Neural cell (in vitro differentiated cells): ENCODE results near the gene CPS1. TPM values are rescaled to one million over a fixed set of nuclear protein-coding genes. Genes with fewer than 3 reads are reported as not detected.
A peak's percentile ranks its signal among the peaks of the same experiment; 100 is the strongest.

Source experiments
- H2AFZ ChIP-seq: fragments of 200-600, 300-800 bp; sonication (generic), shearing (Covaris generic); 2 replicates; pipeline ENCODE4 v1.6.0; 2014; ENCODE audit warnings: low read depth, mild to moderate bottlenecking, antibody characterized with exemption, low read length, moderate library complexity
- H3F3A ChIP-seq: fragments of 200-600 bp; shearing (Covaris generic); 2 replicates; pipeline ENCODE4 v1.6.1; 2016; ENCODE audit warnings: mild to moderate bottlenecking, moderate library complexity, mixed read lengths, antibody characterized with exemption, low read length; ENCODE audit not compliant: insufficient read depth, poor library complexity, severe bottlenecking
- H3K27ac ChIP-seq: fragments of 200-600, 300-800 bp; sonication (generic), shearing (Covaris generic); 2 replicates; pipeline ENCODE4 v1.5.1; 2014; ENCODE audit warnings: mild to moderate bottlenecking, low read length, moderate library complexity
- H3K27me3 ChIP-seq: fragments of 300-800, 200-600 bp; sonication (generic), shearing (Covaris generic); 2 replicates; pipeline ENCODE4 v1.6.0; 2014; ENCODE audit warnings: mild to moderate bottlenecking, low read depth, low read length, moderate library complexity; ENCODE audit not compliant: insufficient read depth
- H3K36me3 ChIP-seq: fragments of 300-800, 200-600 bp; sonication (generic), shearing (Covaris generic); 2 replicates; pipeline ENCODE4 v1.5.1; 2014; ENCODE audit warnings: mild to moderate bottlenecking, antibody characterized with exemption, low read length, moderate library complexity; ENCODE audit not compliant: insufficient read depth
- H3K4me2 ChIP-seq: fragments of 300-800, 200-600 bp; sonication (generic), shearing (Covaris generic); 2 replicates; pipeline ENCODE4 v1.6.0; 2014; ENCODE audit warnings: mild to moderate bottlenecking, low read length
- H3K4me3 ChIP-seq: fragments of 300-800, 200-600 bp; sonication (generic), shearing (Covaris generic); 2 replicates; pipeline ENCODE4 v1.5.1; 2014; ENCODE audit warnings: mild to moderate bottlenecking, low read length, moderate library complexity
- H3K79me2 ChIP-seq: fragments of 200-600 bp; shearing (Covaris generic); replicated peaks from 2 replicates; pipeline ENCODE4 v1.6.0; 2014; ENCODE audit warnings: mild to moderate bottlenecking, low read length, moderate library complexity; ENCODE audit not compliant: insufficient read depth
- H3K9ac ChIP-seq: fragments of 300-800, 200-600 bp; sonication (generic), shearing (Covaris generic); 2 replicates; pipeline ENCODE4 v1.6.1; 2016; ENCODE audit warnings: mild to moderate bottlenecking, low read length, mixed read lengths
- H3K9me2 ChIP-seq: fragments of 200-600 bp; shearing (Covaris generic); 2 replicates; pipeline ENCODE4 v1.6.1; 2016; ENCODE audit warnings: mild to moderate bottlenecking, low read length, mixed read lengths; ENCODE audit not compliant: insufficient read depth
- H3K9me3 ChIP-seq: fragments of 200-600, 300-800 bp; sonication (generic), shearing (Covaris generic); 2 replicates; pipeline ENCODE4 v1.6.1; 2016; ENCODE audit warnings: mild to moderate bottlenecking, mixed run types, low read length, moderate library complexity, mixed read lengths
- H4K20me1 ChIP-seq: fragments of 200-600 bp; shearing (Covaris generic); 2 replicates; pipeline ENCODE4 v1.6.1; 2016; ENCODE audit warnings: mild to moderate bottlenecking, mixed run types; ENCODE audit not compliant: insufficient read depth
- EP300 ChIP-seq: fragments of 450-650 bp; conservative IDR thresholded peaks from 2 replicates; pipeline ENCODE4 v1.6.1; 2014; ENCODE audit warnings: antibody characterized with exemption, mild to moderate bottlenecking, moderate library complexity; ENCODE audit not compliant: poor library complexity, severe bottlenecking
- EZH2 ChIP-seq: fragments of 200-600, 300-800 bp; shearing (Covaris generic), sonication (generic); IDR thresholded peaks from 2 replicates; pipeline ENCODE4 v1.6.1; 2014; ENCODE audit warnings: antibody characterized with exemption, low read length, borderline replicate concordance, mild to moderate bottlenecking; ENCODE audit not compliant: insufficient read depth, poor library complexity, severe bottlenecking
- MXI1 ChIP-seq: fragments of 450-650 bp; conservative IDR thresholded peaks from 2 replicates; pipeline ENCODE4 v1.6.1; 2014; ENCODE audit warnings: antibody characterized with exemption, mild to moderate bottlenecking; ENCODE audit not compliant: poor library complexity, severe bottlenecking
- POLR2AphosphoS5 ChIP-seq: IDR thresholded peaks from 2 replicates; pipeline ENCODE4 v1.6.1; 2012
- RAD21 ChIP-seq: fragments of 450-650 bp; conservative IDR thresholded peaks from 2 replicates; pipeline ENCODE4 v1.6.1; 2014; ENCODE audit warnings: antibody characterized with exemption, mild to moderate bottlenecking, moderate library complexity
- REST ChIP-seq: IDR thresholded peaks from 2 replicates; pipeline ENCODE4 v1.6.1; 2012; ENCODE audit warnings: borderline replicate concordance
- SMC3 ChIP-seq: fragments of 450-650 bp; conservative IDR thresholded peaks from 2 replicates; pipeline ENCODE4 v1.6.1; 2014; ENCODE audit warnings: antibody characterized with exemption, mild to moderate bottlenecking, moderate library complexity; ENCODE audit not compliant: poor library complexity
- TAF1 ChIP-seq: IDR thresholded peaks from 2 replicates; pipeline ENCODE4 v1.6.1; 2012; ENCODE audit warnings: low read depth
- polyA plus RNA-seq: library from polyadenylated mRNA; depleted of rRNA; stranded (reverse); fragments of >200 nt; gene quantifications from 2 replicates; pipeline ENCODE4 v1.2.3, GENCODE V29; 2014
- TF ChIP-seq, protein P1 (sequence below): fragments of 450-650 bp; IDR thresholded peaks from 2 replicates; pipeline ENCODE4 v1.5.1; 2014; ENCODE audit warnings: antibody characterized with exemption, mild to moderate bottlenecking, moderate library complexity; ENCODE audit not compliant: poor library complexity, severe bottlenecking

Gene CPS1
- polyA plus RNA-seq, 1 donor from 2014 or later = 0.25 TPM

DNA sequence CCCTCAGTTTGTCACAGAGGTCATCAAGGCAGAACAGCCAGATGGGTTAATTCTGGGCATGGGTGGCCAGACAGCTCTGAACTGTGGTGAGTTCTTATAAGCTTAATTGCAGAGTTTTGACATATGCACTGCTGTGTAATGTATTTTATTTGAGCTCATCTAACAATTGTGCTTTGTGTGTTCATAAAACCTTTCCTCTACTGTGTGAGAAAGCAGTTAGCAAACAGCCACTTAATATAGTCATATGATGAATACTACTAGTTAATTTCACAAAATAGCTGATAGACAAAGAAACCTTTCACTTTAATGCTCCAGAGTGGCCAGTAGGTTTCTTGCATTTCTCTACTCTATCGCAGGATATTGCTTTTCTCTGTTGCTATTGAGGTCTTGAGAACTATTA, 43.1 kb downstream of the CPS1 start:
- no peaks in the 10 kb centered on the region for H3K9me2 ChIP-seq
- no peak overlapping the region for H3K27ac ChIP-seq
- H3K4me3 ChIP-seq = no peak overlapping the region
- no peaks in the 10 kb centered on the region for H3K79me2 ChIP-seq
- H3K27me3 ChIP-seq = no peaks in the 10 kb centered on the region
- no peaks in the 10 kb centered on the region for H3F3A ChIP-seq
- no peaks in the 10 kb centered on the region for H4K20me1 ChIP-seq
- H3K4me2 ChIP-seq = no peak overlapping the region
- H2AFZ ChIP-seq = no peak overlapping the region
- H3K36me3 ChIP-seq = no peaks in the 10 kb centered on the region
- no peaks in the 10 kb centered on the region for H3K9me3 ChIP-seq
- no peak overlapping the region for H3K9ac ChIP-seq
- no peak for TF ChIP-seq SMC3
- TF ChIP-seq, protein P1, sequence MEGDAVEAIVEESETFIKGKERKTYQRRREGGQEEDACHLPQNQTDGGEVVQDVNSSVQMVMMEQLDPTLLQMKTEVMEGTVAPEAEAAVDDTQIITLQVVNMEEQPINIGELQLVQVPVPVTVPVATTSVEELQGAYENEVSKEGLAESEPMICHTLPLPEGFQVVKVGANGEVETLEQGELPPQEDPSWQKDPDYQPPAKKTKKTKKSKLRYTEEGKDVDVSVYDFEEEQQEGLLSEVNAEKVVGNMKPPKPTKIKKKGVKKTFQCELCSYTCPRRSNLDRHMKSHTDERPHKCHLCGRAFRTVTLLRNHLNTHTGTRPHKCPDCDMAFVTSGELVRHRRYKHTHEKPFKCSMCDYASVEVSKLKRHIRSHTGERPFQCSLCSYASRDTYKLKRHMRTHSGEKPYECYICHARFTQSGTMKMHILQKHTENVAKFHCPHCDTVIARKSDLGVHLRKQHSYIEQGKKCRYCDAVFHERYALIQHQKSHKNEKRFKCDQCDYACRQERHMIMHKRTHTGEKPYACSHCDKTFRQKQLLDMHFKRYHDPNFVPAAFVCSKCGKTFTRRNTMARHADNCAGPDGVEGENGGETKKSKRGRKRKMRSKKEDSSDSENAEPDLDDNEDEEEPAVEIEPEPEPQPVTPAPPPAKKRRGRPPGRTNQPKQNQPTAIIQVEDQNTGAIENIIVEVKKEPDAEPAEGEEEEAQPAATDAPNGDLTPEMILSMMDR = no peak
- no peak for TF ChIP-seq REST
- no peak for TF ChIP-seq TAF1
- TF ChIP-seq POLR2AphosphoS5 = no peak
- TF ChIP-seq EP300 = no peak
- TF ChIP-seq MXI1 = no peak

- no peaks in the 10 kb centered on the region for H3K79me2 ChIP-seq
- H3K27me3 ChIP-seq = no peaks in the 10 kb centered on the region
- TF ChIP-seq RAD21 (no peak), EP300 (peak; percentile 42)
Observed at GRCh38 chr2:210604666-210605065, 48.3 kb downstream of the CPS1 start.

GRCh38 chr2:210606001-210606400, 49.6 kb downstream of the CPS1 start:
- no peak overlapping the region for H3K4me3 ChIP-seq
- no peaks in the 10 kb centered on the region for H3K27me3 ChIP-seq
- no peaks in the 10 kb centered on the region for H3F3A ChIP-seq
- H3K4me2 ChIP-seq = no peak overlapping the region
- H3K27ac ChIP-seq = no peak overlapping the region
- no peak overlapping the region for H3K9ac ChIP-seq
- H2AFZ ChIP-seq = no peak overlapping the region
- no peaks in the 10 kb centered on the region for H3K9me2 ChIP-seq
- no peaks in the 10 kb centered on the region for H3K79me2 ChIP-seq
- no peaks in the 10 kb centered on the region for H3K36me3 ChIP-seq
- no peaks in the 10 kb centered on the region for H3K9me3 ChIP-seq
- TF ChIP-seq REST (no peak), MXI1 (no peak), RAD21 (no peak), EZH2 (no peak), TAF1 (no peak), SMC3 (no peak), EP300 (no peak), POLR2AphosphoS5 (no peak)
- TF ChIP-seq, protein P1 = no peak
- no peaks in the 10 kb centered on the region for H4K20me1 ChIP-seq

More at GRCh38 chr2:210604666-210605065, 48.3 kb downstream of the CPS1 start:
- Histone ChIP-seq H2AFZ (no peak overlapping the region), H3K9ac (no peak overlapping the region), H3K4me3 (no peak overlapping the region), H3K4me2 (no peak overlapping the region), H3K36me3 (no peaks in the 10 kb centered on the region), H3K9me3 (no peaks in the 10 kb centered on the region), H3K9me2 (no peaks in the 10 kb centered on the region), H3F3A (no peaks in the 10 kb centered on the region), H4K20me1 (no peaks in the 10 kb centered on the region), H3K27ac (no peak overlapping the region)
